Esophagus muscularis mucosa (tissue), 4 donors: ENCODE data around the gene FSD1L.

Experiments used
- EP300 ChIP-seq: sonication (generic); formaldehyde crosslinking; IDR thresholded peaks from one replicate; pipeline ENCODE4 v1.6.1; 2017; ENCODE audit warnings: antibody characterized with exemption
- POLR2A ChIP-seq: fragments of 450-650 bp; IDR thresholded peaks from one replicate; pipeline ENCODE4 v1.6.1; 2017; ENCODE audit warnings: antibody characterized with exemption, moderate library complexity, mild to moderate bottlenecking, low read depth
- POLR2AphosphoS5 ChIP-seq, 2 donors: sonication (generic); formaldehyde crosslinking; IDR thresholded peaks; one replicate each; pipeline ENCODE4 v1.6.1; 2017; ENCODE audit warnings: antibody characterized with exemption in 2 of 2
- TF ChIP-seq, protein P1 (sequence below), 3 experiments: fragments of 200-600 bp in 2 of 3; fragments of 450-650 bp in 1 of 3; sonication (generic) in 2 of 3; IDR thresholded peaks; one replicate each; pipeline ENCODE4 v1.5.1; 2017 to 2019; ENCODE audit warnings: antibody characterized with exemption in 3 of 3, mild to moderate bottlenecking in 2 of 3, moderate library complexity in 1 of 3

DNA sequence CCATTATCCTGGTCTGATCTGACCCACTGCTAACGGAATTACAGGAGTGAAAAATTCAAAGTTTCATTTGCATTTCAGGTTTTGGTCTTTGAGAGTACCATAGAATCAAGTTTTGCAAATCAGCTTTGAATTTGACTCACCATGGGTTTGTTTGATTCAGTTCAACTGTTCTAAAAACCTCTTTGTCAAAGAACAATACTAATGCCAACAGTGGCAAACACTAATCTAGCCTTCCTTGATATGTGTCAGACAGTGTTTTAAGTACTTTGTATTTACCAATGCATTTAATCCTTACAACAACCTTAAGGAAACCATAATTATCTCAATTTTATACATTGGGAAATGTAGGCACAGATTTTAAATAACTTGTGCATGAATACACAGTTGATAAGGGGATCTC, 10.1 kb upstream of the FSD1L start:
- TF ChIP-seq, protein P1, sequence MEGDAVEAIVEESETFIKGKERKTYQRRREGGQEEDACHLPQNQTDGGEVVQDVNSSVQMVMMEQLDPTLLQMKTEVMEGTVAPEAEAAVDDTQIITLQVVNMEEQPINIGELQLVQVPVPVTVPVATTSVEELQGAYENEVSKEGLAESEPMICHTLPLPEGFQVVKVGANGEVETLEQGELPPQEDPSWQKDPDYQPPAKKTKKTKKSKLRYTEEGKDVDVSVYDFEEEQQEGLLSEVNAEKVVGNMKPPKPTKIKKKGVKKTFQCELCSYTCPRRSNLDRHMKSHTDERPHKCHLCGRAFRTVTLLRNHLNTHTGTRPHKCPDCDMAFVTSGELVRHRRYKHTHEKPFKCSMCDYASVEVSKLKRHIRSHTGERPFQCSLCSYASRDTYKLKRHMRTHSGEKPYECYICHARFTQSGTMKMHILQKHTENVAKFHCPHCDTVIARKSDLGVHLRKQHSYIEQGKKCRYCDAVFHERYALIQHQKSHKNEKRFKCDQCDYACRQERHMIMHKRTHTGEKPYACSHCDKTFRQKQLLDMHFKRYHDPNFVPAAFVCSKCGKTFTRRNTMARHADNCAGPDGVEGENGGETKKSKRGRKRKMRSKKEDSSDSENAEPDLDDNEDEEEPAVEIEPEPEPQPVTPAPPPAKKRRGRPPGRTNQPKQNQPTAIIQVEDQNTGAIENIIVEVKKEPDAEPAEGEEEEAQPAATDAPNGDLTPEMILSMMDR (IDR thresholded peaks at IDR 0.05) = no peak
- TF ChIP-seq POLR2A = no peak
- TF ChIP-seq POLR2AphosphoS5 (IDR thresholded peaks at IDR 0.05) = no peak
- TF ChIP-seq EP300 = no peak
